Measurements from ENCODE around the gene FGGY. TPM values are rescaled to one million over a fixed set of nuclear protein-coding genes. Genes with fewer than 3 reads are reported as not detected.

FGGY gene
- total RNA-seq, 1 donor from 2014 or later = 32.5 TPM

- H3K79me2 ChIP-seq (ENCODE audit: low read depth) = no peaks in the 10 kb centered on the region
- H3K27me3 Mint-ChIP-seq (ENCODE audit: insufficient read depth, low read depth) = no peaks in the 10 kb centered on the region
- DNase-seq (ENCODE audit: low spot score) = no peak
- H3F3A ChIP-seq (ENCODE audit: low read depth) = no peaks in the 10 kb centered on the region
- no peaks in the 10 kb centered on the region for H3K27me3 ChIP-seq
- H3K4me2 ChIP-seq = no peak overlapping the region
- H4K20me1 ChIP-seq (ENCODE audit: low read depth) = no peaks in the 10 kb centered on the region
- H3K27ac Mint-ChIP-seq = no peak overlapping the region
- H3K36me3 Mint-ChIP-seq = no peaks in the 10 kb centered on the region
- no peak overlapping the region for H2AFZ ChIP-seq (replicated peaks)
- TF ChIP-seq EZH2phosphoT487 (IDR thresholded peaks at IDR 0.05) (no peak), CTCF (IDR thresholded peaks at IDR 0.05) (no peak), EZH2 (IDR thresholded peaks at IDR 0.05) (no peak)
- peaks cover 5% of the 10 kb centered on the region for H3K9me3 ChIP-seq (ENCODE audit: low read depth)
- H3K4me3 ChIP-seq = no peak overlapping the region
- H3K9ac ChIP-seq = no peak overlapping the region
- H3K4me1 Mint-ChIP-seq = no peaks in the 10 kb centered on the region
- H3K4me3 Mint-ChIP-seq = no peak overlapping the region
- peaks cover 7% of the 10 kb centered on the region for H3K4me1 ChIP-seq
- H3K9me3 Mint-ChIP-seq = peaks cover 3% of the 10 kb centered on the region
- H3K36me3 ChIP-seq = no peaks in the 10 kb centered on the region
- no peak overlapping the region for H3K27ac ChIP-seq
These were observed 273.6 kb downstream of the FGGY start for GRCh38 chr1:59570524-59570923.

- peaks cover 5% of the 10 kb centered on the region for H3K9me3 ChIP-seq (ENCODE audit: low read depth)
- no peak for DNase-seq (ENCODE audit: low spot score)
- H3K27ac ChIP-seq = no peak overlapping the region
- H3K36me3 Mint-ChIP-seq = no peaks in the 10 kb centered on the region
- no peak overlapping the region for H3K27ac Mint-ChIP-seq
- H2AFZ ChIP-seq (replicated peaks) = no peak overlapping the region
- peaks cover 5% of the 10 kb centered on the region for H3K9me3 Mint-ChIP-seq
- H3K4me1 Mint-ChIP-seq = no peaks in the 10 kb centered on the region
- H3K27me3 ChIP-seq = no peaks in the 10 kb centered on the region
- no peaks in the 10 kb centered on the region for H4K20me1 ChIP-seq (ENCODE audit: low read depth)
- H3K4me3 ChIP-seq = no peak overlapping the region
- TF ChIP-seq EZH2 (IDR thresholded peaks at IDR 0.05) = no peak
- no peak for TF ChIP-seq EZH2phosphoT487 (IDR thresholded peaks at IDR 0.05)
- no peak for TF ChIP-seq CTCF (IDR thresholded peaks at IDR 0.05)
- no peaks in the 10 kb centered on the region for H3K36me3 ChIP-seq
- H3K27me3 Mint-ChIP-seq (ENCODE audit: insufficient read depth, low read depth) = no peaks in the 10 kb centered on the region
- H3K79me2 ChIP-seq (ENCODE audit: low read depth) = no peaks in the 10 kb centered on the region
- H3K4me2 ChIP-seq = no peak overlapping the region
- H3K9ac ChIP-seq = no peak overlapping the region
- no peaks in the 10 kb centered on the region for H3F3A ChIP-seq (ENCODE audit: low read depth)
- no peak overlapping the region for H3K4me3 Mint-ChIP-seq
- H3K4me1 ChIP-seq = peaks cover 7% of the 10 kb centered on the region
These were observed 277.2 kb downstream of the FGGY start for GRCh38 chr1:59574085-59574484.

- Histone ChIP-seq H3K36me3 (no peaks in the 10 kb centered on the region), H3K4me2 (no peak overlapping the region), H2AFZ (replicated peaks) (no peak overlapping the region), H3K27ac (no peak overlapping the region), H3K79me2 (ENCODE audit: low read depth) (no peaks in the 10 kb centered on the region), H3K27me3 (no peaks in the 10 kb centered on the region), H3K4me3 (no peak overlapping the region), H3K4me1 (no peaks in the 10 kb centered on the region), H3K9ac (no peak overlapping the region), H4K20me1 (ENCODE audit: low read depth) (no peaks in the 10 kb centered on the region), H3K9me3 (ENCODE audit: low read depth) (peaks cover 5% of the 10 kb centered on the region), H3F3A (ENCODE audit: low read depth) (no peaks in the 10 kb centered on the region)
- Mint-ChIP-seq H3K4me1 (no peaks in the 10 kb centered on the region), H3K9me3 (peaks cover 8% of the 10 kb centered on the region), H3K36me3 (no peaks in the 10 kb centered on the region), H3K27me3 (ENCODE audit: insufficient read depth, low read depth) (no peaks in the 10 kb centered on the region), H3K27ac (no peak overlapping the region), H3K4me3 (no peak overlapping the region)
- TF ChIP-seq EZH2 (IDR thresholded peaks at IDR 0.05) = no peak
- no peak for TF ChIP-seq CTCF (IDR thresholded peaks at IDR 0.05)
- no peak for TF ChIP-seq EZH2phosphoT487 (IDR thresholded peaks at IDR 0.05)
- no peak for DNase-seq (ENCODE audit: low spot score)
These were observed 280.9 kb downstream of the FGGY start for GRCh38 chr1:59577774-59578173.

Data from neural progenitor cell (in vitro differentiated cells).